HG02678 (cell line): ENCODE data around the gene LHX3.

Source experiments
- ATAC-seq: cut with Tn5 transposase; IDR thresholded peaks from one replicate; pipeline ENCODE4 v1.9.1; 2021; ENCODE audit warnings: mild to moderate bottlenecking, moderate library complexity; ENCODE audit not compliant: unreplicated experiment

LHX3 gene

DNA sequence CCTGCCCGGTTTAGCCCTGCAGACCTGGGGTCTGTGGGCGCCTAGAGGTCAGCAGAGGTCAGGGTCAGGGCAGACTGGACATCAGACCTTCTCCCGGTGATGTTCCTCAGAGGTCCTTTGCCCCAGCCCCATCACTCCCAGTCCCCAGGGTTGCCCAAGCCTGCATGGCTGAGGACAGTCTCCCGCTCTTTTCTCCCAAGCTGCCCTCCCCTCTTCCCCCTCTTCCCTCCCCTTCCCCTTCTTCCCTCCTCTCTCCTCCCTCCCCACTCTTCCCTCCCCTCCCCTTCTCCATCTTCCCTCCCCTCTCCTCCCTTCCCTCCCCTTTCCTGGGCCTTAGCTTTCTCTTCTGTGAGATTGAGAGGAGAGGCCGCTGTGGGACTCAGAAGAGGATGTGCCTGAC lies 10.4 kb downstream of the LHX3 start:
- ATAC-seq: no peak

DNA sequence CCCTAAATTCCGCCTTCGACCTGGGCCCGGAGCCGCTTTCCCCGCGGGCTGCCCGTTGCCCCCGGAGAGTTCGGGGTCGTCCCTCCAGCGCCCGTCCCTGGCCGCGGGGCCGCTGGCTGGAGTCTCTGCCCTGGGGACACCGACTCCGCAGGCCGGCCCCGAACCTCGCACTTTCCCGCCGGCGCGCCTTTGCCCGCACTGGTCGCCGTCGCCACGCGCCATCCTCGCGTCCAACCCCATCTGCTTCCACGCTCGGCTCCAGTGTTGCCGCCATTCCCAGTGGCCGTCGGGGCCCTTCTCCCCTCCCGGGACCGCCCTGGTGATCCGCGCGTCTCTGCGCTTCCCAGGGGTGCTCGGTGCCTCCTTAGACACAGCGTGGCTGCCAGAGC lies 11.0 kb downstream of the LHX3 start:
- no peak for ATAC-seq

DNA sequence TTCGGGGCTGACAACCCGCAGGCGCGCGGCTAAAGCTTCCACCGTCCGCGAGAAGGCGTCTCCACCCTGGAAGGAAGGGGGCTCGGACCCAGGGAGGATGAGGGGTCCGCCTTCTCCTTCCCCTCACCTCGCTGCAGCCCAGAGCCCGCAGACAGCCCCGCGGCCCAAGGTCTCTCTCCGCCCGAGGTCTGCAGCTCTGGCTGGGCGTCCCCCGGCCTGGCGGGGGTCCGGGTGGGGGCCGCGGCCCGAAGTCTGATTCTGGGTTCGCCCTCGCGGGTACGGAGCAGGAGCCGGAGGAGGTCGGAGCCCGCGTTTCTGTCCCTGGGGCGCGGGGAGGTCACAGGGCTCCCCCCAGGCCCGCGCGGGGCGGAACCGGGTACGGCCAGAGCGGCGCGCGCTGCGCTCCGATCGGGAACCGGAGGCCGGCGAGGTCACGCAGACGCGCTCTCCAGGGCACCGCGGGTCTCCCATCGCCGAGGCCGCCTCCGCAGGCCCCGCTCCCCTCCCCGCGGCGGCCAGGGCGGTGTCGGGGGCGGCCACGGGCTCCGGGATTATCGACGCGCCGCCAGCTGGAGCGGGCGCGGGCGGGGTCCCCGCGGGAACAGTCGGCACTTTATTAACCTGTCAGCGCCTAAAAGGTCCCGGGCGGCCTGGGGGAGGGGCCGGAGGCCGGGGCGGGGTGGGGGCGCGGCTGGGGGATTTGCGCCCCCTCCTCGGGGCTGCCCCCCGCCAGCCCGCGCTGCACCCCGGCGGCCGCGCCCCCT lies 11.6 kb downstream of the LHX3 start:
- no peak for ATAC-seq

DNA sequence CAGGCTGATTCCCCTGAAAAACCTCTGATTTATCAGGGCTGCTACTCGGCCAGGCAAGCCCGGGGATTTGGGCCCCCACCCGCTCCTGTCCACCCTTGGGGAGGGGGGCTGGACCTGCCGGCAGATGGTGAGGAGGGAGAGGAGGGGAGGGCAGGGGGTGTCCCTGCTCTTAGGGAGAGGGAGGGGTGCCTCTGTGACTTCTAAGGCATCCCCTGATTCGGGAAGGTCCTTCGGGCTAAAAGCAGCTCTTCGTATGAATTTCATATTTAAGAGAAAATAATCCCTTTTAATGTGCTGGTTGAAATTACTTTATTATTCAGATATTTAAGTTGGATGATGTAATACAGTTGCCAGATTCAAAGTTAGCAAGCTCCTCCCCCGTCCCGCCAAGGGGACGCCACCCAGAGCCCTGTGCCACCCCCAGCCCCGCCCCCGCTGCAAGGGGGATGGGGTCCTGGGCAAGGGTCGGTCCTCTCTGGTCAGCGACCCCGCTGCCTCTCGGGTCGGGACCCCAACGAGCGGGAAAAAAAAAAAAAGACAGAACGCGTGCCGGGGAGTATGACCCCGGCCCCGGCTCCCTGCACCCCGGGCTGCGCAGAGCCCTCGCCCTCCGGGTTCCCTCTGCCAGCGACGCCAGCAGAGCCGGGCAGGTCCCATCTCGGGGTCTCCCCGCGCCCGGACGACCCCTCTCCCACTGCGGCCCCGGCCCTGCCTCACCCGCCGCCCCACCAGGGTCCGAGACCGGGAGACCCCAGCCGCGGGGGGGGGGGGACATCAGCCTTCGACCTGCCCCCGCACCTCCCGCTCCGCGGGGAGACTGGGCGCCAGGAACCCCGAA lies 12.4 kb downstream of the LHX3 start:
- no peak for ATAC-seq

DNA sequence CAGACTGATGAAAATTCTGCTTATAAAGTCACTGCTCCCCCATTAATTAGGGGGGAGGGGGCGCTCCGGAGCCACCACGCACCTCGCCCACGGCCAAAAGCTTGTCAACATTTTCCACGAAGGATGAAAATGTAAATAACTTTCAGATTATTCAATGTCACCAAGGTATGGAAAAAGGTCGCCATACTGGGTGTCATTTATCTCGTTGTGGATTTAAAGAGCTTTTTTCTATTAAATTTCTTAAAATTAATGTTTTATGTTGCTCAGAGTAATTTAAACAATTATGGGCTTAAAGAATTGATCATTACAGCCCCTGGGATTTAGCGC lies 13.0 kb downstream of the LHX3 start:
- ATAC-seq: no peak

DNA sequence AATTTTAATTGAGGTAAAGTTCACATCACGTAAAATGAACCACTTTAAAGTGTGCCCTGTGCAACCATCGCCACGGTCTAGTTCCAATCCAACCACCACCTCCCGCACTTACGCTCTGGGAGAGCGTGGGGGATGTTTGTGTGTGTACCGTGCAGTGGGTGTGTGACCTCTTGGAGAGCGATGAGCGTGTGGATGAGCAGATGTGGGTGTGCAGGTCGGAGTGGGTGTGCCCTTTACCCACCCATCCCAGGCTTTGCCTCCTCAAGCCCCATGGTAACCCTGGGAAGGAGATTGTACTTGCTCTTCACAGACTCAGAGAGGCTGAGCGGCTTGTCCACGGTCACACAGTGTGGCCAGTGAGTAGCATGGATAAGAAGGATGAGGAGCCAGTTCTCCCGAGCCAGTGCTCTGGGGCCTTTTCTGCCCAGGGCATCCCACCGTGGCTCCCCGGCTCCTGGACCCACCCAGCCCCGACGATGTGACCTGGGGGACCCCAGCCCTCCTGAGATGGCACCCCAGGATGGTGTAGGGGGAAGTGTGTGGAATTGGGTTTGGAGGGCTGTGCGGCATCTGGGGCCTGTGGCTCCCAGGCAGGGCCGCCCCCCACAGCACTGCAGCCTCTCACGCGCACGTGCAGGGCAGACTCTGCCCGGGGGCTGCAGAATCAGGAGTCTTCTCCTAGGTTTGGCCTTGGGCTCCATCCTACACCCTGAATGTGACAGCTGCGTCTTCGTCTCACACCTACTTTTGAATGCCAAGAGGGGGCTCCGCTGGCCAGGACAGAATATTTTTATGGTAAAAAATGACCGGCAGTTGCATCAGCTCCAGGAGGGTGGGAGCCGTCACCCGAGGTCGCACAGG lies 13.6 kb downstream of the LHX3 start:
- no peak for ATAC-seq

DNA sequence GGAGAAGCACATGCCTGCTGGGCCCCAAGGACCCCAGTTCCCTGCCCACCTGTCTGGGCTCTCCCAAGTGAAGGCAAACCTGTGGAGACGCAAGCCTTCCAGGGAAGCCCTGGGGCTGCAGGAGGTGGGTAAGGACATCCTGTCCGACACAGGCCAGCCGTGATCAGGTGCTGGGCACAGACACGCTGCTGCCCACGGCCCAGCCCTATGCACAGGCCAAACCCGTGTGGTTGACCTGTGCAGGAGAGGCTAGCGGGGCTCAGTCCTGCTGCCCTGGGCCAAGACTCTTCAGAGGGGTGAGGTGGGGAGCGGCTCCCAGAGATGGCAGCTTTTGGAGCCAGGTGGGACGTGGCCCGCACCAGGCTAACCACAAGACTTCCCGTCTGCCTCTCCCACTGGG lies 14.3 kb downstream of the LHX3 start:
- no peak for ATAC-seq

DNA sequence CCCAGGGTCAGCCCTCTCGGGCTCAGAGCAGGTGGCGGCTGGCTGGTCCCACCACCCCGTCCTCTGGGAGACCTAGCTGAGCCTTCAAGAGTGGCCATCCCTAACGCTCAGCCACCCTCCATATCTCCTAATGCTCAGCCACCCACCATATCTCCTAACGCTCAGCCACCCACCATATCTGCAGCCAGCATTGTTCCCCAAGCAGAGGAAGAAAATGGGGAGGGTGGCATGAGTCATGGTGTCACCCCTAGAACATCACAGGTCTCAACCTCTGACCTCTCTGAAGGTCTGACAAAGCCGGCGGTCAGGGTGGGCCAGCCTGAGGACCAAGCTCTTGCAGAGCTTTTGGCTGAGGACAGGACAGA lies 14.7 kb downstream of the LHX3 start:
- ATAC-seq: no peak

DNA sequence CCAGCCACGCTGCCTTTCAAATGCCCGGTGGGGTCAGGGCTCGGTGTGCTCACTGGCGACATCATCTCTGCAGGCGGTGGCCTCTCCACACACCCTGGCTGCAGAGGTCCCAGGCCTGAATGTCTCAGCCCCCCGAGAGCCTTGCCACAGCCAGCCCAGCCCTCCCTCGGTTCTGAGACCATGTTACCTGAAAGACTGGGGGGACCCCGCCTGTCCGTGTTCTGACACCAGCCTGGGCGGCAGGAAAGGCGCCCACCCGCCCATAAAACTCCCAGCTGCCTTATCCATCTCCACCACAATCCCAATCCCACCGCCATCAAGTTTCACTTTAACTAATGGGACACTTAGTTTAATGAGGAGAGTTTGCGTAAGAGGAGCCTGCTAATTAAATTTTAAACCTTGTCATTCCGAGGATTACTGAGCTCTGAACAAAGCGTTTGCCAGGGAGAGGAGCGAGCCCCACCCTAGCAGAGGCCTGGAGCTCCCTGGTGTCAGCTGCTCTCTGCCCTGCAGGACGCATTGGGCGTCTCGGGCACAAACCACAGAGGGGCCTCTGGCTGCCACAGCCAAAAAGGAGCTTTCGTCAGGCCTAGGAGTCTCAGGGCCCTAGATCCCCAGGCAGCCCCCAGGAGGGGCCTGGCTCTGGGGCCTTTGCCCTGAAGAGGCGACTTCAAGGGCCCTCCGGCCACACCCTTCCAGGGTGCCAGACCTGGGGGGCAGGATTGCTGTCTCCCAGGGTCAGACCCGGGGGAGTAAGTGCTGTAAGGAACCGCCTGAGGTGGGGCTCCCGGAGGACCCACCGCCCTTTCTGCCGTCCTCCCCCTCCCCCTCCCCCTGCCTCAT lies 15.3 kb downstream of the LHX3 start:
- ATAC-seq: no peak

DNA sequence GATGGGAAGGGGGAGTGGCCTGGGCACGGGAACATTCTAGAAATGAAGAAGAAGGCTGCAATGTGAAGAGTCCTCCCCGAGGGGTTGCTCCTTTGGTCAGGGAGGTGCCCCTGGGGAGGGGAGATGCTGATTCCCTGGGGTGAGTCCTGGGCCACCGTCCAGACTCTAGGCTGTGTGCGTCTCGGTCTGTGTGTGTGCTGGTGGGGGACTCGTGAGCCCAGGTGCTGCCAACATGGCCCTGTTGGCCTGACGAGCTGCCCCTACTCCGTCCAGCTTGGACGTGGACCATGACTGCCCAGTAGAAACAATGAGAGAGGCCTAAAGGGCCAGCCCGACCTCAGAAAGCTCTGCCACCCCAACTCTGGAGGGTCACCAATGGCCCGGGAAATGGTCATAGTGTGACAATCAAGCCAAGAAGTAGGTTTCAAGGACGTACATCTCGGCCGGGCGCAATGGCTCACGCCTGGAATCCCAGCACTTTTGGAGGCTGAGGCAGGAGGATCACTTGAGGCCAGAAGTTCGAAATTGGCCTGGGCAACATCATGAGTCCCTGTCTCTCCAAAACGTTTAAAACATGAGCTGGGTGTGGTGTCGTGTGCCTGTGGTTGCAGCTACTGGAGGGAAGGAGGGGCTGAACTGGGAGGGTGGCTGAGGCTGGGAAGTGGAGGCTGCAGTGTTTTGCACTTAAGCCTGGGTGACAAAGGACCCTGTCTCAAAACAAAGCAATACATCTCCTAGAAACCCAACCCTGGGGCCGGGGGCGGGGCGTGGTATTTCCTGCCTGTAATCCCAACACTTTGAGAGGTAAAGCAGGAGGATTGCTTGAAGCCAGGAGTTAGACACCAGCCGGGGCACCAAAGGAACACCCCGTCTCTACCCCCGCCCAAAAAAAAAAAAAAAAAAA lies 17.0 kb downstream of the LHX3 start:
- no peak for ATAC-seq

DNA sequence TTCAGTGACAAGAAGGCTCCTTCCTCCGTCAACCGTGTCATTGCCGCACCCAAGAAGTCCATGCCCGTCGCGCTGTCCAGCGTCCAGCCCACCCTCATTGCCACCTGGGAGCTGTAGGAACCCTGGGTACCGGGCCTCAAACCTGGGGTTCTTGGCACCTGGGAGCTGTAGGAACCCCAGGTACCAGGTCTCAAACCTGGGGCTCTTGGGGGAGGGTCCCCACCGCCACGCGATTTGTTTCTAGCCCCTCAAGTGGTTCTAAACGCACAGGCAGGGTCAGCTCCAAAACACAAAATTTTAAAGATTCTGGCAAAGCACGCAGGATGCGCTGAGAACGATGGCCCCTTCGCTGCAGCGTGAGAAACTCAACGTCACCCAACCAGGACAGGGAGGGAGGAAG lies 17.7 kb downstream of the LHX3 start:
- no peak for ATAC-seq

DNA sequence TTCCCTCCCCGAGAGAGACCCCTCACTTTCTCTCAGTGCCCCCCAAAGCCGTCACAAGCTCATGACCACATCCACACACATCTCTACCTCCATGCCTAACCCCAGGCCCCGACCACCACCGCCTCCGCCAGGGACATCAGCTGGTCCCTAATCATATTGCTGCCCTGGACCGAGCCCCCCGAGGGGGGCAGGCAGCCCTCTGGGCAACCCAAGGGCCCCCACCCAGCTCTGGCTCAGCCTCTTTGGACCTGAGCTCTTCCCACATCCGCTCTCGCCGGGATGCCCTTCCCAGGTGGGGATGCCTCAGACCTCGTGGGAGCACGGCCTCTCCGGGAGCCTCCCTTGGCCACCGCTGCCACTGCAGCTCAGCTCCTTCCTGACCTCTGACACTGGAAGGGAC lies 18.5 kb downstream of the LHX3 start:
- ATAC-seq: no peak

DNA sequence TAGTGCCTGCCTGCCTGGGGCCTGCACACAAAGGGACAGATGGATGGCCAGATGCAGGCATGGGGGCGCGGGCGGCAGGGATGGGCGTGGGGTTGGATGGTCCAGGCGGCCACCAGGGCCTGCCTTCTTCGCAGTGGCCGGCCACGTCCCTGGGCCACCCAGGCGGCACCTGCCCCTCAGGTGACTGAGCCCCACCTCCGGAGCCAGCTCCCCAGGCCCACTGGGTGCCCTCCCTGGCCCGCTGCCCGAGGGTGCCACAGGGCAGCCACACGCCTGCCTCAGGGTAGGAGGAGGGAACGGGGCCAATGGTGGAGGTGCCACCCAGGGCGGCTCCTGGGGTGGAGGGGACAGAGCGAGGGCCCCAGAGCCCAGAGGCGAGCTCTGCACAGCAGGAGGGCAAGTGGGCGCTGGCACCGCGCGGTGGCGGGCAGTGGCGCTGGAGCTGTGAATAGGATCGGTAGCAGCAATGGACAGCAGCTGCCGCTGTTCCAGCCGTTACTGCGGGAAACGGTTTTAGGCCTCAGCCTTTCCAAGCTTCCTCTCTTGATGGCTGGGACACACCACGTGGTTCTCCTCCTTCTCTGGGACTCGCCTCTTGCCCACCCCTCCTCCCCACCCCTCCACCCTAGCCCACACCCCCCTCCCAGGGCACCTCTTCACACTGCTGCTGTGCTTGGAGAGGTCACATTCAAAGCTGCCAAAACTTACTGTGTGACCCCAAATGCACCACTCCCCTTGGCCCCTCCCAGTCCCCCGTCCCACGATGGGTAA lies 19.1 kb downstream of the LHX3 start:
- ATAC-seq: no peak

DNA sequence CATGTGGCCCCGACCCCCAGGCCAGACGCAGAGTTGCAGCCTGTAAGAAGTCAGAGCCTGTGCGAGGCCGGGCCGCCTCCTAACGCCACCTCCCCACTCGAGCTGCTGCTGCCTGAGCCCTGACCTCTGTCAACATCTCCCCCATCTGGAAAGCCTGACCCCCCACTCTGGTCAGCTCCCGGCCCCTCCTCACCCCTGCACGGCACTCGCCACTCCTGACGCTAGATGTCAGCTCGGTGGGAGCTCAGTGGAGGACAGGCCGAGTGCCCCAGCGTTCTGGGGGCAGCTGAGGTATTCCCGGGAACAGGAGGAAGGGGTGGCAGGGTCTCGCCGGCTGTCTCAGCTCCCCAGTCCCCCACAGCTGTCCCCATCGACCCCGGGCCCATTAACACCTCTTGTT lies 19.9 kb downstream of the LHX3 start:
- no peak for ATAC-seq

DNA sequence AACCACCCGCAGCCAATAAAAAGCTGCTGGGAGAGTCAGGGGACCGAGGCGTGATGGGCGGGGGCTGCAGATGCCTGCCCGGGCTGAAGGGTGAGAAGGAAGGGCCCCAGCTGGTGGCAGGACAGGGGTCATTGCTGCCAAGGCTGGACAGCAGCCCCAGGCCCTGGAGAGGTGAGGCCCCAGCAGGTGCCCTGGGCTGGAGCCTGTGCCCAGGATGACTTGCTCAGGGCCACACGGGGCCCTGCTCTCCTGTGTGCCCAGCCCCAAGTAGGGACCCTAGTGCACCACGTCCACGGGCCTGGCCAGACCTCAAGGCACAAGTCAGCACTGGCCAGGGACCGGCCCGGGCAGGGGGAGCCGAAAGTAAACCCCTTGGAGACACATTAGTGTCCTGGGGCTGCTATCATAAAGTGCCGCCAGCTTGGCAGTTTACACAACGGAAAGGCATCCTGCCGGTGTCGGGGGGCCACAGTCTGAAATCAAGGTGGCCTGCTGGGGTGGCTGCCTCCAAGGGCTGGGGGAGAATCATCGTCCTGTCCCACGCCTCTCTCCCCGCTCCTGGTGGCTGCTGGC lies 22.0 kb downstream of the LHX3 start:
- ATAC-seq: no peak

DNA sequence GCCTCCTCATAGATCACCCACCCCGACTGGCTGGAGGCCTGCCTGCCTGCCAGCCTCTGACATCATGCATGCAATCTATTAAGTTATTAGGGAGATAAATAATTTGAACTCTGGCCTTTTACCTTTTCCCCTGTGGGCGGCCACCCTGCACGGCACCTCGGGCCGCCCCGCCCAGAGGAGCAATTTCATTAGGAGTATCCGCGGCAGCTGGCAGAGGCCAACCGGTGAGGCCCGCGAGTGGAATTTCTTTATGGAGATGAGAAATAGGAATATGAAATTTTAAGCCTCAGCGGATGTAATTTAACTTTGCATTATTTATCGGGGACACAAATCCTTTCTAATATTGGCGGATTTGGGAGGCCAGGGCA lies 22.5 kb downstream of the LHX3 start:
- no peak for ATAC-seq

DNA sequence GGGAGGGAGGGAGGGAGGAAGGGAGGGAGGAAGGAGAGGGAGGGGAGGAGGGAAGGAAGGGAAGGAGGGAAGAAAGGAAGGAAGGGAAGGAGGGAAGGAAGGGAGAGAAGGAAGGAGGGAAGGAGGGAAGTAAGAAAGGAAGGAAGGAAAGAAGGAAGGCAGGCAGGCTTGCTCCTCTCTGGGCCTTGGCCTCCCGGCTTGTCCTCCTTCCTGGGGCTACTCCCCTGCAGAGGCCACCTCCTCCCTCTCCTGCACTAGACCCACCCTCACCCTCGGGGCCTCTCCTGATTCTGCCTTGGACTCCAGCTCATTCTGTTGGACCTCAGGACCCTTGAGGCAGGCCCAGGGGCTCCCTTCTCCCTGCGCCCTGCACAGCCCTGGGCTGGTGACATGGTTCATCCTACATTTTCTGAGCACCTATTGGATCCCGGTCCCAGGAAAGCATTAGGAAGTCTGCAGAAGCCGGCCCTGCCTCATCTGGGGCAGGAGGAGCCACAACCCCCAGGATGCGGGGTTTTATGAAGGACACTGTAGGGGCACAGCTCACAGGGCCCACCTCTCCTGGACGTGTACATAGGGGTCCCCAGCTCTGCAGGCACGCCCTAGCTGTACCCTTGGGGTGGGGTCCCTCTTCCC lies 23.0 kb downstream of the LHX3 start:
- no peak for ATAC-seq

DNA sequence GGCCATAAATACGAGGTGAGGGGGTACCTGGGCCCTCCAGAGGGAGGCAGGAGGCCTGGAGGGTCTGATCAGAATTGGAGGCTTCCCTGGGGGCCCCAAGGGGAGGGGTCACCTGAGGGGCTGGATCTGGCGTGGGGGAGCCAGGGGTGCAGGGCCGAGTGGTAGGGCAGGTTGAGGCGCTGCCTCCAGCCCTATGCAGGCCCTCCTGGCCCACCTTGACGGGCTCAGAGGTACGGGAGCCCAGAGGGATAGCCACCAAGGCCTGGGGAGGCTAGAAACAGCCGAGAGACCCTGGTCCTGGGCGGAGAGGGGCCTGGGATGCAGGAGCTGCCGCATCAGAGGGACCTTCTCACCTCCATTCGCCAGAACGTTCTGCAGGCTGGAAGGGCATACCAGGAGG lies 24.3 kb downstream of the LHX3 start:
- ATAC-seq: no peak
